GM15510 (cell line): ENCODE results near the gene RPL39.
A peak's percentile ranks its signal among the peaks of the same experiment; 100 is the strongest.

Experiments
- POLR2A ChIP-seq: IDR thresholded peaks from 3 replicates; pipeline ENCODE4 v1.6.1; 2011; ENCODE audit warnings: borderline replicate concordance; ENCODE audit not compliant: insufficient read length; ENCODE audit errors: extremely low read depth

RPL39 gene

DNA sequence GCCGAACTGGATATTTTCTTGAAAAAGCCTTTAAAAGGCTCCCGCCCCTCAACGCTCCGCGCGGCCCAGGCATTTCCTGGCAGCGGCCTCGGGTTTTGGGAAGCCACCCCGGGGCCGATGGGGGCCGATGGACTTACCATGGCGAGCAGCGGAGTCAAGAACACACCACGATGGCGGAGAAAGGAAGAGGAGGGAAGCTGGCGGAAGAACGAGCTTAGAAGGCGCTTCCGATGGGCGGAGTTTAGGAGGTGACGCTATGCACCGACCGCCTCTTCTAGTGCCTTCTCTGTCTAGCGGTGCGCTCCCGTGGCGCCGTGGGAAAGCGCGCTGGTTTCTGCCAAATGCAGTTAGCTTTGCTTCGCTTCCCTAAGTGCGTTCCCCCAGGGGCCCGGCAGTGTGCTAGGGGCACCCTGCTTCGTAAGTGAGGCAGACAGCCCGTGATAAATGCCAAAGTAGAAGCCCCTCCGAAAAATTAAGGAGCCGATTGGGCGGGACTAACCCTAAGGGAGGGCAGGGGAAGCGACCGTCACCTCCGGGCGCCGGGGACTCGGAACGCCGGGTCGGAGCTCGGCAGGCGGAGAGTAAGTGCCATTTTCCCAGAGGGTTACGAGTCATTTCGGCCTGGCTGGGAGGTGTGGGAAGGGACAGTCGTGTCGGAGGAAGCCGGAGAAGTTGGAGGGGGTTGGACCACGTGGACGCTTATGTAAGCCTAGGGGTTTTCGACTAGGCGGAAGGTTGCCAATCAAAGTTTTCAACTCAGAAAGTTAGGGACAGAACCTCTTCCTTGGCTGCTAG, at the start of gene RPL39:
Gene RPL39 (minus strand): TSS at position 194 of the 795 bp plus-strand sequence. CDS start 54 bp downstream, at position 140.
- TF ChIP-seq POLR2A = peak; percentile 84

DNA sequence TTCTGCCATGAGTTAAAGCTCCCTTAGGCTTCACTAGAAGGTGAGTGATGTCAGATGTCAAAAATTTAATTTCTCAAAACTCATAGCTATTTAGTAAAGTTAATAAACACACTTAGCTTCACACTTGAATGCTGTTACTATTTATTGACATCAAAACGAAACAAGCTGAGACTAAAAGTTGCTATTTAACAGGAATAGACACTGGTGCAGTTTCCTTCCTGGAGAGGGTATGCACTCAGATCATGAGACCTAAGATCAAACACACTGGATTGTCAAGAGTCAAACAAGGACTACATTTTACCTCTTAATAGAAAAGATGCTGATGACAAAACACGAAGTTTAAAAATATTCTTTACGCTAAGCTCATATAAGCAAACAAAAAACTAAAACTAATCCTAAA, 42.5 kb upstream of the RPL39 start:
- TF ChIP-seq POLR2A = no peak

DNA sequence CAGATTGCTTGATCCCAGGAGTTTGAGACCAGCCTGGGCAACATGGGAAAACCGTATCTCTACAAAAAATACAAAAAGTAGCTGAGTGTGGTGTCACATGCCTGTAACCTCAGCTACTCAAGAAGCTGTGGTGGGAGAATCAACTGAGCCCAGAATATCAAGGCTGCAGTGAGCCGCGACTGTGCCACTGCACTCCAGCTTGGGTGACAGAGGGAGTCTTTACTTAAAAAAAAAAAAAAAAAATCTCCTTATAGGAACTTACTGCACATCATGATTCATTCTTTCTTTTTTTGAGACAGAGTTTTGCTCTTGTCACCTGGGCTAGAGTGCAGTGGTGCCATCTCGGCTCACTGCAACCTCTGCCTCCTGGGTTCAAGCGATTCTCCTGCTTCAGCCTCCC, 37.0 kb upstream of the RPL39 start:
- TF ChIP-seq POLR2A = no peak

DNA sequence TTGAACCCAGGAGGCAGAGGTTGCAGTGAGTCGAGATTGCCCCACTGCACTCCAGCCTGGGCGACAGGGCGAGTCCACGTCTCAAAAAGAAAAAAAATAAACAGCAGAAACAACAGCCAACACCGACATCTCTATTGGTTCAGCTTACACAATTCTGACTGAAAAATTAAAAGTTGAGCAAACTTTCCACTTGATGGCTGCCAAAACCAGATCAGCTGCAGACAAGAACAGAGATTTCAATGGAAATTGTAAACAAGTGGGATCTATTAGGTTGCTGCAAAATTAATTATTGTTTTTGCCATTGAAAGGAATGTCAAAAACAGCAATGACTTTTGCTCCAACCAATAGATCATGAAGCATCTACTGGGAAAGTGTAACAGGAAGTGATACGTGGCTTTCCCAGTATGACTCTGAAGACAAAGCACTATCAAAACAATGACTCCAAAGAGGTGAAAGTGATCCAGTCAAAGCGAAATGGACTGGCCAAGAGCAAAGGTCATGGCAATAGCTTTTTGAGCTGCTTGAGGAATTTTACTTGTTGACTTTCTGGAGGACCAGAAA, 35.0 kb upstream of the RPL39 start:
- no peak for TF ChIP-seq POLR2A

DNA sequence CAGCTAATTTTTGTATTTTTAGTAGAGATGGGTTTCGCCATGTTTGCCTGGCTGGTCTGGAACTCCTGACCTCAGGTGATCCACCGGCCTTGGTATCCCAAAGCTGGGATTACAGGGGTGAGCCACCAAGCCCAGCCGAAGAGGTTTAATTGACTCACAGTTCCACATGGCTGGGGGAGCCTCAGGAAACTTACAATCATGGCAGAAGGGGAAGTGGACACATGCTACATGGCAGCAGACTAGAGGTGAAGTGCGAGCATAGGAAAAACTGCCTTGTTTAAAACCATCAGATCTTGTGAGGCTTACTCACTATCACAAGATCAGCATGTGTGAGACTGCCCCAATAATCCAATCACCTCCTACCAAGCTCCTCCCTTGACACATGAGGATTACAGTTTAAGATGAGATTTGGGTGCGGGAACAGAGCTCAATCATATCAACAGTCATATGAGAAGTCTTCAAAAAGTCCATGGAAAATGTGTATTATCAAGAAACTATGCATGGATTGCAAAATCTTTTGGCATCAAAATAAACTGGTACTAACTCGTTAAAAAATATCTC, 25.8 kb upstream of the RPL39 start:
- TF ChIP-seq POLR2A = no peak

DNA sequence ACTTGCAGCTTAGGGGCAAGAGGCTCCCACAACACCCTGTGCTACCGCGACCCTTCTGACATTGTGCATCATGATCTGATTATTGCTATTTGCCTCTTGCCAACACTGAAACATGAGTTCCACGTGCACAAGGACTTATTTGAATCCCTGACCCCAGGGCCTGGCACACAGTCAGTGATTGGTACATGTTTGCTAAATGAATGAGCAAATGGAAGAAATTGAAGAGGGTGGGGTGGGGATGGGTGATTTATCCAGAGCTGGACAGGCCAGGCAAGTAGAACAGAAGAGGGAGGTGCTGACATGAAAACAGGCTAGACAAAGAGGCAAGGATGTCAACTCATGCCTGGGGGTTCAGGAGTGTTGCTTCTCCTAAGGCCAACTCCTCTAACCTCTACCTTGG, 24.9 kb upstream of the RPL39 start:
- no peak for TF ChIP-seq POLR2A

DNA sequence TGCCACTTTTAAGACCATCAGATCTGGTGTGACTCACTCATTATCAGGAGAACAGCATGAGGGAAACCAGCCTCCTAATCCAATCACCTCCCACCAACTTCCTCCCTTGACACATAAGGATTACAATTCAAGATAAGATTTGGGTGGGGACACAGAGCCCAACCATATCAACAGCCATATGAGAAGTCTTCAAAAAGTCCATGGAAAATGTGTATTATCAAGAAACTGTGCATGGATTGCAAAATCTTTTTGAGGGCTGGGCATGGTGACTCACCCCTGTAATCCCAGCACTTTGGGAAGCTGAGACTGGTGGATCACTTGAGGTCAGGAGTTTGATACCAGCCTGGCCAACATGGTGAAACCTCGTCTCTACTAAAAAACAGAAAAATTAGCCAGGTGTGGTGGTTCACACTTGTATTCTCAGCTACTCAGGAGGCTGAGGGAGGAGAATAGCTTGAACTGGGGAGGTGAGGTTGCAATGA, 17.8 kb upstream of the RPL39 start:
- TF ChIP-seq POLR2A = no peak

DNA sequence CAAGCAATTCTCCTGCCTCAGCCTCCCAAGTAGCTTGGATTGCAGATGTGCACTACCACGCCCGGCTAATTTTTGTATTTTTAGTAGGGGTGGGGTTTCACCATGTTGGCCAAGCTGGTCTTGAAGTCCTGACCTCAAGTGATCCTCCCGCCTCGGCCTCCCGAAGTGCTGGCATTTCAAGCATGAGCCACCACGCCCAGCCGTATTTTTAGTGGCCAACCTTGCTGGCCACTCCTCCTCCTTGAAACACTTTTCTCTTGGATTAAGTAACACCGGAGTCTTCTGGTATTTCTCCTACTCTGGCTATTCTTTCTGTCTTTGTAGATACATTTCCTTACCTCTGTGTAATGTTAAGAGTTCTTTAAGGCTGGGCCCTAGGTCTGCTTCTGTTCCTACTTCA, 11.1 kb upstream of the RPL39 start:
- TF ChIP-seq POLR2A = no peak

DNA sequence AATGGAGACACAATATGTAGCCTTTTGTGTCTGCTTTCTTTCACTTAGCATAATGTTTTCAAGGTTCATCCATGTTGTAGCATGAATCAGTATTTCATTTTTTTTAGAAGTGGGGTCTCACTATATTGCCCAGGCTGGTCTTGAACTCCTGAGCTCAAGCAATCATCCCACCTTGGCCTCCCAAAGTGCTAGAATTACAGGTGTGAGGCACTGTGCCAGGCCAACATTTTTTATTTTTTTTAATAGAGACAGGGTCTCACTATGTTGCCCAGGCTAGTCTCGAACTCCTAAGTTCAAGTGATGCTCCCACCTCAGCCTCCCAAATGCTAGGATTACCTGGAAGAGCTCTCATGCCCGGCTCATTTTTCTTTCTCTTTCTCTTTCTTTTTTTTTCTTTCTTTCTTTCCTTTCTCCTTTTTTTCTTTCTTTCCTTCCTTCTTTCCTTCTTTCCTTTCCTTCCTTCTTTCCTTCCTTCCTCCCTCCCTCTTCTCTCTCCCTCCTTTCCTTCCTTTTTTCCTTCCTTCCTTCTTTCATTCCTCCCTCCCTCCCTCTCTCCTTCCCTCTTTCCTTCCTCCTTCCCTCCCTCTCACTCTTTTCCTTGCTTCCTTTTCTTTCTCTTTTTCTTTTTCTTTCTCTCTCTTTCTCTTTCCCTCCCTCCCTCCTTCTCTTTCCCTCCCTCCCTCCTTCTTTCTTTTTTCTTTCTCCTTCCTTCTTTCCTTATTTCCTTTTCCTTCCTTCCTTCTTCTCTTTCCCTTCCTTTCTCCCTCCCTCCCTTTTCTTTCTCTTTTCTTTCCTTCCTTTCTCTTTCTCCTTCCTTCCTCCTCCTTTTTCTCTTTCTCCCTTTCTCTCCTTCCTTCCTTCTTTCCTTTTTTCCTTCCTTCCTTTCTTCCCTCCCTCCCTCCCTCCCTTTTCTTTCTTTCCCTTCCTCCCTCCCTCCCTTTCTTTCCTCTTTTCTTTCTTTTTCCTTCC, 10.1 kb upstream of the RPL39 start:
- no peak for TF ChIP-seq POLR2A

DNA sequence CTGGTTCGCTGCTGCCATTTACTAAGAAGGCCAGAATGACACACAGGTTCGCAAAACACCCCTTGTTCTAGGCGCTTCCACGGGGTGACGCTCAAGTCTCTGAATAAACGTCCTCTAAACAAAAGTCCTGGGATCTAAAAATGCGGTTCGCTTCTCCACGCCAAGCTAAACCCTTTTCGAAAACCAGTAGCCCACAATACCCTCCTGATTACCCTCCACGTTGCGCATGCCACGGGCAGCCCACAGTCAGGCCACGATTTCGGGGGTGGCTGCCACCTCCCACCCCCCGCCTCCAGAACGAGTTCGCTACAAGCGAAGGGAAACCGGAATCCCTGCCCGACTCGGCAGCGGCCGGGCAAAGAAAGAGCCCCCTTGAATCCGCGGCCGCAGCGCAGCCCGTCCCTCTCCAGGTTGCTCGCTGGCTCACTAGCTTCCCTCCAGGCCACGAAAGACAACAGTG, 423 bp downstream of the RPL39 start:
- no peak for TF ChIP-seq POLR2A

DNA sequence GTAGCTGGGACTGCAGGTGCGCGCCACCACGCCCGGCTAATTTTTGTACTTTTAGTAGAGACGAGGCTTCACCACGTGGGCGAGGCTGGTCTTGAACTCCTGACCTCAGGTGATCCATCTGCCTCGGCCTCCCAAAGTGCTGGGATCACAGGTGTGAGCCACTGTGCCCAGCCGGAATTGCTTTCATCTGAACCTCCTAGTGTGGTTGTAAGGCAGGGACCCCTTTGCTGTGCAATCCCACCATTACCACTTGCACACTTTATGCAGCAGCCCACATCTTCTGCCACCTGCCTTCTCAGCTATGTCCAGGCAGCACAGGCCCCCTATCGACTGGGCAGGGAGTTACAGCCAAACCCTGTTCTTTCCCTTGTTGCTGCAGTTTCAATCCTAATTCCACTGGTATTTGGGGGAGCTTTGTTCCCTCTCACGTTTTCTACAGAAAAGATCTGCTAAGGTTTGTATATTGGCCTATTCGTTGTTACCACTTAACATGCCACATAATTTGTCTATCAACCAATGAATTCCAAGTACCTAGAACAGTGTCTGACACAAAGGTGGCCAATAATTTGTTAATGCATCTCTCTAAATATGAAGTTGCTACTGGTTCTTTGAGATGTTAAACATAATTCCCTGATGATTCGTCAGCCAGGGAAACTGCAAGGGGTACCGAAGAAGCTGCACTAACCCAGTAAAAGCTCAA, 6.5 kb downstream of the RPL39 start:
- TF ChIP-seq POLR2A = no peak

DNA sequence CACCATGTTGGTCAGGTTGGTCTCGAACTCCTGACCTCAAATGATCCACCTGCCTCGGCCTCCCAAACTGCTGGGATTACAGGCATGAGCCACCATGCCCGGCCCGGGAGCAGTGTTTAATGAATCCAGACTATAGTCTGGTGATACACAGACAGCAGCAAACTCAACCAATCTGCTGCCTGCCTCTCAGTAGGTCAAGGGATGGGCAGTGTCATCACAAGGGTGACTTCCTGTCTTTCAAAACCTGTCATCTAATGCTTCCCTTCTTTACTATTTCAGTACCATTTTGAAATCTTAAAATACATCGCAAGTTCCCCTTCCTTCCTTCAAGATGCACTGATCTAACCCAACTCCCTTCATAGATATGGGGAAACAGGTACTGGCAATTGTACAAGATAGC, 8.4 kb downstream of the RPL39 start:
- TF ChIP-seq POLR2A = no peak

DNA sequence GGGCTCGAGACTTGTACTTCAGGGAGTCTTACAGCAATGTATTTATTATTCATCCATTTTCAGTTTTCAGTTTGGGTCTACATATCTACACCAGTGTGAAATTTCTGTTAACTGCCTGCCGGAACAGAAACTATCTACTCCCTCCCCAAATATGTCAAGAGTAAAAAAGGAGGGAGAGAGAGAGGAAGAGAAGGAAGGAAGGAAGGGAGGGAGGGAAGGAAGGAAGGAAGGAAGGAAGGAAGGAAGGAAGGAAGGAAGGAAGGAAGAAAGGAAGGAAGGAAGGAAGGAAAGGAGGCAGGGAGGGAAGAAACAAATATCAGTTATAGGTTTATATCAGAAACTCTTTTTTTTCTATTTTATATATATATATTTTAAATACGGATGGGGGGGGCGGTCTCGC, 12.6 kb downstream of the RPL39 start:
- TF ChIP-seq POLR2A = no peak
